NCI-H1417 treated with DMSO at 0.1 percent for 48 hours (cell line): Measurements from ENCODE around the gene ZNF197.
"Not testable (repeated sequence)": the region's sequence is repeated elsewhere in the genome, so short reads cannot be mapped to it uniquely, and the experiment has no call there.

Experiments used
- DNase-seq: peaks from one replicate; lab custom pipeline; 2025; lab: John Stamatoyannopoulos, UW

ZNF197 gene

DNA sequence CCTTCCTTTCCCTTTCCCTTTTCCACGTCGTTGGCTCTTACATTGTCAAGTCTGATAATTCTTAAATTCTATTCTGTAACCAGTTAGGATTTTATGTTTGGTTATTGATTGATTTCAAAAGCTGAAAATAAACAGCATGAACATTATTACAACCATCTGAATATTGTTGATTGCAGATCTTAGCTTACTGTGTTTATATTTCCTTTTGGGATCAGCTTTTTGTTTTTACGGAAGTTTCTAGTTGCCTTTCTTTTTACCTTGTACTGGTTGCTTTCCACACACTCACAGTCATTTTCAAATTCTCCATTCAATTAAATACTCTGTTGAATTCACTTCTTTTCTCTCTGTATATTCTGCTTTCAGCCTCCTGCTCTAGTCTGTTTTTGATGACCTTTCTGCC, 40.3 kb downstream of the ZNF197 start:
- DNase-seq: no peak

DNA sequence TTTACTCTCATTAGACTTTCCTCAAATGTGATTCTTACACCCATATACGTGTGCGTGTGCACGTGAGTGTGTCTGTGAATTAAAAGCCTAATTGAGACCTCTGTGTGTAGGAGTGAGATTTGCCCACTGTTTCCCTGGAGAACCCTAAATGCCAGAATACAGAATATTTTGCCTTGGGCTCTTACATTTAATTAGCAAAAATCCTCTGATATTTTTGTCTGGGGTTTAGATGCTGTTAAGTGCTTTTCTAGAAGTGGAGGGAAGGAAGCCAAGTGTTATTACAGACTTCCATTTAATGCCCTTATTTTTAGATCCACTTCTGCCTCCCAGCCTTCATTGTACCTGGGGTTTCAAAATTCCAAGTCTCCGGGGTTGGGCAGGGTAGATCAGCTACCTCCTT, 41.5 kb downstream of the ZNF197 start:
- DNase-seq: no peak

DNA sequence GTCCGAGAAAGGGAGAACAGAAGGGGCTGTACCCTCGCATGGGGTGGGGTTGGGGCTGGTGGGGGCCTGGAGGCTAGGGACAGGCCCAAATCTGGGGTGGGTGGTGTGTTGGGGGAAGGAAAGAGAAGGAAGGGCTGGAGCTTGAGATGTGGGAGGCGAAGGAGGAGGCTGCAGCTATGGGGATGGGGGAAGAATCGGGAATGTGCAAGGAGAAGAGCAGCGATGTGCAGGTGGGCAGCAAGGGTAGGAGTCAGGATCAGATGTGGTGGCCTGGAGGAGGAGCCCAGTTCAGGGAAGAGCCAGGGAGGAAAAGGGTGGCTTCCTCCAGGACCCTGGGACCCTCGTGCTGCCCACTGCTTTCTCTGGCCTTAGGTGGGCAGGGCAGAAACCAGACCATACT, 44.9 kb downstream of the ZNF197 start:
- no peak for DNase-seq

DNA sequence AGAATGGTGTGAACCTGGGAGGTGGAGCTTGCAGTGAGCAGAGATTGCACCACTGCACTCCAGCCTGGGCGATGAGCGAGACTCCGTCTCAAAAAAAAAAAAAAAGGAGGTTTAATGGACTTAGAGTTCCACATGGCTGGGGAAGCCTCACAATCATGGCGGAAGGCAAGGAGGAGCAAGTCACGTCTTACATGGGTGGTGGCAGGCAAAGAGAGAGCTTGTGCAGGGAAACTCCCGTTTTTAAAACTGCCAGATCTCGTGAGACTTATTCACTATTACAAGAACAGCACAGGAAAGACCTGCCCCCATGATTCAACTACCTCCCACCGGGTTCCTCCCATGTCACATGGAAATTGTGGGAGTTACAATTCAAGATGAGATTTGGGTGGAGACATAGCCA, 48.6 kb downstream of the ZNF197 start:
- DNase-seq: not testable (repeated sequence)

DNA sequence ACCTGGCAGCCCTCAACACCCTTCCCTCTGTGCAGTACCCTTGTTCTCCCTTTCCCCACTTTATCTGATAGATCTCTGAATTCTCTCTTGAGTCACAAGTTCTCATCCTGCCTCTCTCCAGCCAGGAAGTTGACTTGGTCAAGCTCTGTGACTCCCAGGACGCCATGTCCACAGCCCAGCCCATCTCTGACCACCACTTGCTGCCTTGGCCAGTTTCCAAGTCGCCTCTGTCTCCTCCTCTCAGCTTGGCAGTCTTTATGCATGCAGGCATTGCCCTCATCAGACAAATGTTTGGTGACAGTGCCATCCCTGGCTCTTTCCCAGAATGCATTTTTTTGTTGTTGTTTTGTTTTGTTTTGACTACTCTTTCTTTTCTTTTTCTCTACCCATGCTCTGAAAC, 49.4 kb downstream of the ZNF197 start:
- no peak for DNase-seq

DNA sequence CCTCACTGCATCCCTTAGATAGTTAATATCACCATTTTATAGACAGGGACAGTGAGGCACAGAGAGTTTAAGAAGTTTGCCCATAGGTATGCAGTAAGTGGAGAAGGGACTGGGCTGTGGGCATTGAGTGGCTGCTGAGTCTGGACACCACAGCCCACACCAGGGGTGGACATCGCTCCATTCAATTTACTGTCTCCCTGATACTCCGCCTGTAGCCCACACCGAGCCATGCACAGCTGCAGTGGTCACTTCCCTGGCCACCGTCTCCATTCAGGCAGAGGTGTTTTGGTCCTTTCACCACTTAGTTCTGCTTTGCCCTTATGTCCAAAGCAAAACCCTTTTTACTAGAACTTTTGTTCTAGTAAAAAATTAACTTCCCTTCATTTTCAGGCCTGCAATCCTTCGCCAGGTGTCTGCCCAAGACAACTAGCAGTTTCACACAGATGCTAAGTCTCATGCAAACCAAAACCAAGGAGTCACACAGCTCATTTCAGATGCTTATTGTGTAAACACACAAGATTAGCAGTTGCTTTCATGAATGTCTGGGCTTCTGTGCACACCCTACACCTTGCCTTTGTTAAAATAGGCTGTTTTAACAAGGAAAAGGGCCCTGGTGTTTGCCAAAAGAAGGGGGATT, 53.8 kb downstream of the ZNF197 start:
- no peak for DNase-seq

DNA sequence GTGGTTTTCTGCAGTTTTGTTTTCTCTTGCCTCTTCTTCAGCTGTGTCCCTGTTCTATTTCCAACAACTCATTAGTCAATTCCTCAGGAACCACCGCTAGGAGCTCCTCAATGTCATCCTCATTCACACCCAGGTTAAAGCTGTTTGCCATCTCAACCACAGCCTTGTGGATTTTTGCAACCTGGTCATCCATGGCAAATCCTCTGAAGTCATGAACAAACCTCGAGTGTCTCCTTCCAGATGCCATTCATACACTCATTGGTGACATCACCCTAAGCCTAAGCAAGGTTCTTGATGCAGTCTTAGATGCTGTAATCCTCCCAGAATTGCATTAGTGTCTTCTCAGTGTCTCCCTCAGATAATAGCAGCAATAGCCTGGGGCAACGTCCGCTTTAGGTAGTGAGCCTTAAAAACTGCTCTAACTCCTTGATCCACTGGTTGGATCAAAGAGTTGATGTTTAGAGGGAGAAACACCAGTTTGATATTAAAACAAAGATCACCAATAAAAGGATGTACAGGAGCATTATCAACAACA, 56.2 kb downstream of the ZNF197 start:
- DNase-seq: no peak

DNA sequence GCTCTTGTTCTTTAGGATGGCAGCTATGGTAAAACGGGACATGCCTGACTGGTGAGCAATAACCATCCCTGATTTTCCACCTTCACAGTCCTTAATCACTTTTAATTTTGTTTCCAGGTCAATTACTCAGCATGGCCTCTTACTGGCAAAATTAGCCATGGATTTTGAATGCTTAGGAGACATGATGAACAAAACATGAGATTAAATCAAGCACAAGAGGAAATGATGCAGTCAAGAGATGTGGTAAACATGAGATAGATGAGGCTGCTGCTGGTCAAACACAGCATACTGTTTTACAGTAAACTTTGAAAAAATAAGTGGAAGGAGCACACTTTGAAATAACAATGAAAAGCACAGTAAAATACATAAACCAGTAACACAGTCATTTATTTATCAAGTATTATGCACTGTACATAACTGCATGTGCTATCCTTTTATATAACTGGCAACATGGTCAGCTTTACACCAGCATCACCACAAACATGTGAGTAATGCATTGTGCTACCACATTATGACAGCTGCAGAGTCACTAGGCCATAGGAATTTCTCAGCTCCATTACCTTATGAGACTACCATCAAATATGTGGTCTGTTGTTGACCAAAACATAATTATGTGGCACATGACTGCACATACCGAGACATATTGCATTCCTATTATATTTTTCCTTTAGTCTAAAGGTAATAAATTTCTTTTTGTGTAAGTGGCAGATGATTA, 57.5 kb downstream of the ZNF197 start:
- DNase-seq: no peak

DNA sequence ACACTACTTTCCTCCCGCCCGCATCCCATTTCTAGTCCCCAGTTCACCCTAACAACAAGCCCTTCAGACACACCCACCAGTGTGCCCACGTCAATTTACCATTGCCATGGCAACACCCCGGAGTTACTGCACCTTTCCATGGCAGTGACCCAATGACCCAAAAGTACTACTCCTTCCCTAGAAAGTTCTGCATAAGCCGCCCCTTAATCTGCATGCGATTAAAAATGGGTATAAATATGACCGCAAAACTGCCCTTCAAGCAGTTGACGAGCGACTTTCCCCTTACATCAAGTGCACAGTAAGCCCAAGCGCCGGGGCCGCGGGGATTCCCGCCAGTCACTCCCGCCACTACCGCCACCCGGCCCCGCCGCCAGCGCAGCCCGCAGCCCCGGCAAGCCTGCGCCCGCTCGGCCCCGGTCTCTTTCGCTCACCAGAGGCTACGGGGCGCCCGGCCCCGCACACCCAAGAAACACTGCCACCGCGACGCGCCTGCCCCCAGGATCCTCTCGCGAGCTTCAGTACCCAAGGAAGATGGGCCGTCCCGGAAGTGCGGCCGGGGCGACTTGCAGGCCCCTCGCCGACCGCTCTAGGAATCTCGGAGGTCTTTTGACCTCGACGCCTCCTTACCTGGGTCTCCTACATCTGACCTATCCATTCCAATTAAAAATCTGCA, 60.4 kb downstream of the ZNF197 start:
- DNase-seq: no peak

DNA sequence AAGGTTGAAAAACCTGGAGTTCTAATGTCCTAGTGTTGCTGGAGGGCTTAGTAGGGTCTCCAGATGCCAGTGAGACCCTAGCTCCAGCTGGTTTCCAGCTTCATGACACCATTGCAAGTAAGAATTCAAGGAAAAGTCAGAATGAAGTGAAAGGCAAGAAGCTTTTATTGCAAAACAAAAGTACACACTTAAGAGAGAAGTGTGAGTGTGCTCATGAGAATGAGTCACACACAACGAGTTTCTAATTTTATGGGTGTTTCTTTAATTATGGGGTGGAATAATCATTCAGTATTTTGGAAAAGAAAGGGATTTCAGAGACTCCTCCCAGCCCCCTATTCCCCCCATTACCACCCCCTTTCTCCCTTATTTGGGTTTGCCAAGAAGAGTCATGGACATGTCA, 63.1 kb downstream of the ZNF197 start:
- no peak for DNase-seq
